GM12878 (cell line): ENCODE results near the gene CENPF. TPM values are rescaled to one million over a fixed set of nuclear protein-coding genes. Genes with fewer than 3 reads are reported as not detected.

Source experiments
- ATAC-seq: fragments of 200-7000 bp; cut with Tn5 transposase; 3 replicates; pipeline ENCODE4 v1.9.1; 2020; ENCODE audit warnings: mild to moderate bottlenecking, moderate library complexity
- BruUV-seq: library from RNA; stranded (reverse); fragments of 400-500 nt; replicated peaks from 2 replicates; lab custom pipeline; 2021; lab: Mats Ljungman, UMichigan
- CTCF ChIA-PET: fragments of 300-600 bp; sonication (Branson Sonifier 250); formaldehyde crosslinking; extraction: SDS; loops from one replicate; lab custom pipeline; 2021; ENCODE audit warnings: inconsistent platforms; lab: Yijun Ruan, JAX
- POLR2A ChIA-PET: fragments of 350-600 bp; formaldehyde crosslinking; extraction: SDS; loops from one replicate; lab custom pipeline; 2021; ENCODE audit warnings: inconsistent platforms; lab: Charles Lee
- RAD21 ChIA-PET: fragments of 300-600 bp; sonication (Branson Sonifier 250); formaldehyde crosslinking; loops from one replicate; lab custom pipeline; 2023; ENCODE audit warnings: antibody characterized with exemption; ENCODE audit not compliant: unreplicated experiment; lab: Charles Lee
- SMC1A ChIA-PET: fragments of 300-600 bp; sonication (Branson Sonifier 250); formaldehyde crosslinking; loops from one replicate; lab custom pipeline; 2023; ENCODE audit not compliant: unreplicated experiment, uncharacterized antibody; lab: Charles Lee
- DNase-seq: peaks from one replicate; pipeline ENCODE4 v3.0.0-alpha.2; 2011; ENCODE audit warnings: low read depth, low spot score
- FAIRE-seq: peaks from 3 replicates; lab custom pipeline; 2011; peaks lifted over from hg19 to GRCh38; lab: Jason Lieb, UNC
- H2AFZ ChIP-seq: 2 replicates; pipeline ENCODE4 v1.6.0; 2011; ENCODE audit warnings: low read depth, low read length, control low read depth; ENCODE audit not compliant: control insufficient read depth
- H3K27ac ChIP-seq: 2 replicates; pipeline ENCODE4 v1.5.1; 2011; ENCODE audit warnings: control low read depth; ENCODE audit not compliant: control insufficient read depth, insufficient read depth
- H3K27me3 ChIP-seq, 2 experiments: replicated peaks in 1 of 2; 2 replicates each; pipeline versions ENCODE4 v1.6.0 to v1.6.1; 2011; ENCODE audit warnings: low read length in 1 of 2; ENCODE audit not compliant: control insufficient read depth in 2 of 2, insufficient read depth in 2 of 2
- H3K36me3 ChIP-seq, 2 experiments: 2 replicates each; pipeline ENCODE4 v1.5.1; 2011; ENCODE audit warnings: low read length in 1 of 2; ENCODE audit not compliant: control insufficient read depth in 2 of 2, insufficient read depth in 2 of 2
- H3K4me1 ChIP-seq: 2 replicates; pipeline ENCODE4 v1.6.1; 2011; ENCODE audit warnings: mild to moderate bottlenecking, low read length, moderate library complexity, mixed read lengths; ENCODE audit not compliant: control insufficient read depth, insufficient read depth
- H3K4me2 ChIP-seq: 2 replicates; pipeline ENCODE4 v1.6.0; 2011; ENCODE audit warnings: control low read depth; ENCODE audit not compliant: control insufficient read depth, insufficient read depth
- H3K4me3 ChIP-seq: fragments of 200-600 bp; sonication (generic); 2 replicates; pipeline ENCODE4 v1.5.1; 2016
- H3K79me2 ChIP-seq: 2 replicates; pipeline ENCODE4 v1.6.0; 2011; ENCODE audit warnings: low read length; ENCODE audit not compliant: control insufficient read depth, insufficient read depth
- H3K9ac ChIP-seq: 2 replicates; pipeline ENCODE4 v1.8.0; 2011; ENCODE audit warnings: low read length, control low read depth, mixed read lengths; ENCODE audit not compliant: control insufficient read depth, insufficient read depth
- H3K9me3 ChIP-seq: replicated peaks from 3 replicates; pipeline ENCODE4 v1.5.1; 2011; ENCODE audit warnings: mild to moderate bottlenecking, low read length; ENCODE audit not compliant: control insufficient read depth, insufficient read depth
- H4K20me1 ChIP-seq: 2 replicates; pipeline ENCODE4 v1.6.0; 2011; ENCODE audit not compliant: control insufficient read depth, insufficient read depth
- BCL11A ChIP-seq: IDR thresholded peaks from 2 replicates; pipeline ENCODE4 v1.6.1; 2011; ENCODE audit warnings: low read depth, low read length
- ESRRA ChIP-seq: IDR thresholded peaks from 2 replicates; pipeline ENCODE4 v1.6.1; 2012; ENCODE audit warnings: mild to moderate bottlenecking, low read length, improper control_type of control experiment
- HDAC2 ChIP-seq: fragments of 200-600 bp; sonication (generic); IDR thresholded peaks from 2 replicates; pipeline ENCODE4 v1.6.1; 2017
- NFXL1 ChIP-seq: fragments of 450-650 bp; IDR thresholded peaks from 2 replicates; pipeline ENCODE4 v1.6.1; 2017; ENCODE audit warnings: antibody characterized with exemption, mild to moderate bottlenecking, borderline replicate concordance
- PAX5 ChIP-seq: IDR thresholded peaks from 2 replicates; pipeline ENCODE4 v1.6.1; 2011; ENCODE audit warnings: low read depth, low read length, borderline replicate concordance
- POLR2A ChIP-seq: IDR thresholded peaks from 2 replicates; pipeline ENCODE4 v1.6.1; 2011; ENCODE audit warnings: low read depth, mild to moderate bottlenecking, low read length
- POU2F2 ChIP-seq: IDR thresholded peaks from 3 replicates; pipeline ENCODE4 v1.6.1; 2011; ENCODE audit warnings: low read depth, mild to moderate bottlenecking, low read length, borderline replicate concordance
- WGBS: methylation state at CpG from one replicate; pipeline ENCODE4 v1.1.6; 2016; ENCODE audit warnings: low lambda C conversion rate; ENCODE audit not compliant: insufficient replicate concordance, insufficient coverage; ENCODE audit errors: missing lambda C conversion rate; 5-methylcytosine and 5-hydroxymethylcytosine counted together
- in situ Hi-C: fragments of 300-500 bp; cut with MboI; formaldehyde crosslinking; loops from 9 replicates; pipeline ENCODE4 v1.14.3; 2018; ENCODE audit warnings: mixed read lengths
- intact Hi-C: fragments of 100-400 bp; cut with micrococcal nuclease; formaldehyde crosslinking; loops from one replicate; pipeline ENCODE4 v1.14.2; 2022; ENCODE audit not compliant: unreplicated experiment
- polyA plus RNA-seq, 11 experiments: library from polyadenylated mRNA; depleted of rRNA in 4 of 11; unstranded in 6 of 11; stranded (reverse) in 5 of 11; fragments of >200 nt; fragmentation: Nextera tagmentation in 4 of 11; fragmentation: Illumina TruSeq in 1 of 11; extraction: Ambion mirVana in 4 of 11; extraction: Trizol in 1 of 11; gene quantifications; 1 replicate in 1 of 11; 2 replicates in 10 of 11; pipeline versions ENCODE4 v1.2.1 to v1.2.3, GENCODE V29; 2011 to 2016; ENCODE audit warnings: inconsistent platforms in 2 of 11, missing spikeins in 2 of 11, low read depth in 1 of 11
- total RNA-seq, 4 experiments: library from RNA; depleted of rRNA in 3 of 4; stranded (reverse); fragments of >200 nt in 3 of 4; fragmentation: Illumina TruSeq in 1 of 4; extraction: Trizol in 1 of 4; gene quantifications; 2 replicates each; pipeline versions ENCODE4 v1.2.1 to v1.2.3, GENCODE V29; 2013 to 2021
- TF ChIP-seq, protein P1 (sequence below): IDR thresholded peaks from 2 replicates; pipeline ENCODE4 v1.6.1; 2011; ENCODE audit warnings: mild to moderate bottlenecking, low read depth, low read length, moderate library complexity; ENCODE audit not compliant: insufficient replicate concordance

The CENPF gene
- total and polyA plus RNA-seq, 10 of the 15 experiments (the other 5 are each of a cell fraction or from before 2014, with no cell fraction given), result 26.0 to 132 (median 70.5) TPM

DNA sequence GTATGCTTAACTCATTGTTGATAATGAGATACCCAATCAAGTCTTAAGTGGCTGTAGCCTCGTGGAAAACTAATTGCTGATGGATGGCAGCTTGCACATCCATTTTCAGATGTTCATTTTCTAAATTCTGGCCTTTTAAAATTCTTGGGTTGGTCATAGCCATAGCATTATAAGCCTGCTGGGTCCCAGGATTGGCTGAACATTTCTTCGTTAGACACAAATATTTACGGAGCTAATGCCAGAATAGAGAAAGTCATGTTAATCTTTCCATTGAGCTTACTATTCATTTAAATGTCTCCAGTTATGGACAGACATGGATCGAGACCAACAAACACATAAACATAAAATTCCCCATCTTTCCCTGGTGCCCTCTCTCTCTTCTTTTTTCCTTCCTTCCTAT, 32.5 kb downstream of the CENPF start (continued):
- TF ChIP-seq, protein P1, sequence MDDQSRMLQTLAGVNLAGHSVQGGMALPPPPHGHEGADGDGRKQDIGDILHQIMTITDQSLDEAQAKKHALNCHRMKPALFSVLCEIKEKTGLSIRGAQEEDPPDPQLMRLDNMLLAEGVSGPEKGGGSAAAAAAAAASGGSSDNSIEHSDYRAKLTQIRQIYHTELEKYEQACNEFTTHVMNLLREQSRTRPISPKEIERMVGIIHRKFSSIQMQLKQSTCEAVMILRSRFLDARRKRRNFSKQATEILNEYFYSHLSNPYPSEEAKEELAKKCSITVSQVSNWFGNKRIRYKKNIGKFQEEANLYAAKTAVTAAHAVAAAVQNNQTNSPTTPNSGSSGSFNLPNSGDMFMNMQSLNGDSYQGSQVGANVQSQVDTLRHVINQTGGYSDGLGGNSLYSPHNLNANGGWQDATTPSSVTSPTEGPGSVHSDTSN, result no peak
- no peak for TF ChIP-seq NFXL1
- TF ChIP-seq, all 136 proteins: peak for 0

DNA sequence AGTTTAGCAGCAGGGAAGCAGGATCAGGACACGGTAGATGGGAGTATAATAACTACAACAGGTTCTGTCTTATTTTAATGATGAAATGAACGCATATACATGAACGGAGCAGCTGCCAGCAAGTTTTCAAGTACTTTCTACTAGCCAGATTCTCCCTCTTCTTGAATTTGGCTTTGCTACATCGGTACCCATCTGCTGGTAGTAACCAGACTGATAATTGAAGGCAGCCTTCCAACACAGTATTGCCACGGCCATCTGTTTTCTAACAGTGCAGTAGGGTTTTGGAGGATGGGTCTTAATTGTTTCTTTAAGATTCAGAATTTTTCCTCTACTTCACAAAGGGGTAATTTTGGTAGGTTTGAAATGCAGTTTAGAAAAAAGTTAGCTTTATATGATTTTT, 33.4 kb downstream of the CENPF start:
- no TSS peak for BruUV-seq
- in situ Hi-C loops, result loop anchor here (10.0 kb wide), 1 partner anchor 888 kb away; no protein-coding TSS in a partner anchor

More for the DNA sequence above, 33.4 kb downstream of the CENPF start:
- ATAC-seq, result no peak
- H3K79me2 ChIP-seq, result no peaks in the 10 kb centered on the region
- intact Hi-C loops, result loop anchor here (5.0 kb wide), 1 partner anchor 424 kb away; no protein-coding TSS in a partner anchor
- no peaks in the 10 kb centered on the region for H3K9me3 ChIP-seq
- H3K4me2 ChIP-seq, result no peak overlapping the region
- no peaks in the 10 kb centered on the region for H3K27me3 ChIP-seq
- ChIA-PET POLR2A (no interaction called here), CTCF (interaction anchor here (0.6 to 9.9 kb wide), 6 partner anchors 11 to 422 kb away, joined by 3 to 110 read pairs (median 24); no protein-coding TSS in a partner anchor), SMC1A (interaction anchor here (1.2 to 2.3 kb wide), 6 partner anchors 8 to 303 kb away, joined by 3 to 8 read pairs (median 4); no protein-coding TSS in a partner anchor), RAD21 (no interaction called here)
- no peaks in the 10 kb centered on the region for H3K4me1 ChIP-seq
- no peak overlapping the region for H3K27ac ChIP-seq
- no peak overlapping the region for H3K4me3 ChIP-seq
- H3K36me3 ChIP-seq, result peaks cover 4 to 36% of the 10 kb centered on the region in 2 experiments
- H4K20me1 ChIP-seq, result no peaks in the 10 kb centered on the region
- TF ChIP-seq POLR2A, result no peak
- TF ChIP-seq BCL11A, result no peak
- TF ChIP-seq PAX5, result no peak
- TF ChIP-seq POU2F2, result no peak
- TF ChIP-seq ESRRA, result no peak
- TF ChIP-seq HDAC2, result no peak
- DNase-seq, result no peak
- 98% methylated on average over 5 of the region's 5 CpGs for WGBS
- no peak for FAIRE-seq
- H3K9ac ChIP-seq, result no peak overlapping the region
- no peak overlapping the region for H2AFZ ChIP-seq
